T-helper 9 cell (primary cell): Measurements from ENCODE around the gene RSBN1.
"Not testable (repeated sequence)": the region's sequence is repeated elsewhere in the genome, so short reads cannot be mapped to it uniquely, and the experiment has no call there.

Experiments
- DNase-seq: peaks from one replicate; pipeline ENCODE4 v3.0.0-alpha.2; 2020
- total RNA-seq, 2 donors: gene quantifications; one replicate each; lab custom pipeline; 2026; lab: John Stamatoyannopoulos, UW

Gene RSBN1
- total RNA-seq, result 96.8 to 141 reads per million in 2 donors

DNA sequence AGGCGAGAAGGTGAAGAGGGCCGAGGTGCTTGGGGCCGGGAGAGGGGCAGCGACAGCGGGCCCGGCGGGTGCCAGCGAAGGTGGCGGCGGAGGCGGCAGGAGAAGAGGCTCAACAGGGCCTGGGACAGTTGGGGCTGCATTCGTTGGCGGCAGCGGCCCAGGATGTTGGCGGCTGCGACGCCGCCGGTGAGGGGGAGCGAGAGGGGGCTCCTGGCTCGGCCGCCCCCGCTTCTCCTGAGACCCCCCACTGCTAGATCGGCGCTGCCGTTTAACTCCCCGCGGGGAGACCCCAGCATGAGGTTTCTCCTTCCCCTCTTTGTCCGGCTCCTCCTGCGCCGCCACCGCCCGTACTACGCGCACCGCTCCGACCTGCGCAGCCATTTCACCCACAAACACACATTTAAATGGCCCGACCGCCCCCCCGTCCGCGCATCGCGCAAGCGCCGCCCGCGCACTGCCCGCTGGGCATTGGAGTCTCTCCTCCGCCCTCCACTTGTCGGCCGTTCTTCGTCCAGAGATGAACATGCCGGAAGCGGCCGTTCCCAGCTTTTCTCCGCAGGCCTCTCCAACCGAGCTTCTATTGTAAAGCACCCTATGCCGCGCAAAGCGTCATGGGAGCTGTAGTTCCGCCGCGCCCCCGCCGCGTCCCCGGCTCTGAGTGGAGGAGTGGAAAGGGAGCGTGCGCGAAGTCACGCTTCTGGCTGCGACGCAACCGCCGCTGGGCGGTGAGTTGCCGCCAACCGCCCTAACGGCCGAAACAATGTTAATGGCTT is at the start of gene RSBN1:
Gene RSBN1, minus strand, starts transcription at position 589 of the 773 bp plus-strand sequence. Its CDS starts 64 bp downstream, at position 525.
- peak; percentile 94 for DNase-seq

DNA sequence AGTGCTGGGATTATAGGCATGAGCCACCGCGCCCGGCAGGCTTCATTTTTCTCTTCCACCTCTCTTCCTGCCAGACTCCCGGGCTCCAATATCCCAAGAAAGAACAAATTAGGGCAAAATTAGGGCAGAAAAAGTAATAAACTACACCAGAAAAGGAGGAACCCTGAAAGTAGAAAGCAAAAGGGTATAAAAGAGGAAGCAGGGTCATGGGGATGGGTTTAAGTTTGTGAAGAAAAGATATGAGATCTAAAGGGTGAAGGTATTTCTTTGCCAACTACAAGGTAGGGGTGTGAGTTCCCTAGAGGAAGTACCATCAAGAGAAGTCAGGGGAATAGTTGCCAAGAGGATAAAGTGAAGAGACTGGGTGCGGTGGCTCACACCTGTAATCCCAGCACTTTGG is 49.4 kb upstream of the RSBN1 start:
- DNase-seq, result no peak

DNA sequence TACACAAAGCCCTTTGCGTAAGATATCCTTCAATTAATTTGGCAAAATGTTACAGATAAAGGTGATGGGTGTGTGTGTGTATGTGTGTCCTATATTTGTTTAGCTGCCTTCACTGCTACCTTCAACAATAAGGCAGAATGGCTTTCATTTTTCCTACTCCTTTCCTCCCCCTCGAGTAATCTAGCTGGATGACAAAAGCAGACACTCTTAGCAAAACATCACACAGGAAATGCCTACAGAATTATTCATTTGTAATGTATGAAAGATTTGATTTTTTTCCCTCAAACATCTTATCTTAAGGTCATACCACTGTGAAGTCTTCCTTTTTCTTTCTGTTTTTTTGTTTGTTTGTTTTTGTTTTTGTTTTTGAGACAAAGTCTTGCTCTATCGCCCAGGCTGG is 48.6 kb upstream of the RSBN1 start:
- DNase-seq, result no peak

DNA sequence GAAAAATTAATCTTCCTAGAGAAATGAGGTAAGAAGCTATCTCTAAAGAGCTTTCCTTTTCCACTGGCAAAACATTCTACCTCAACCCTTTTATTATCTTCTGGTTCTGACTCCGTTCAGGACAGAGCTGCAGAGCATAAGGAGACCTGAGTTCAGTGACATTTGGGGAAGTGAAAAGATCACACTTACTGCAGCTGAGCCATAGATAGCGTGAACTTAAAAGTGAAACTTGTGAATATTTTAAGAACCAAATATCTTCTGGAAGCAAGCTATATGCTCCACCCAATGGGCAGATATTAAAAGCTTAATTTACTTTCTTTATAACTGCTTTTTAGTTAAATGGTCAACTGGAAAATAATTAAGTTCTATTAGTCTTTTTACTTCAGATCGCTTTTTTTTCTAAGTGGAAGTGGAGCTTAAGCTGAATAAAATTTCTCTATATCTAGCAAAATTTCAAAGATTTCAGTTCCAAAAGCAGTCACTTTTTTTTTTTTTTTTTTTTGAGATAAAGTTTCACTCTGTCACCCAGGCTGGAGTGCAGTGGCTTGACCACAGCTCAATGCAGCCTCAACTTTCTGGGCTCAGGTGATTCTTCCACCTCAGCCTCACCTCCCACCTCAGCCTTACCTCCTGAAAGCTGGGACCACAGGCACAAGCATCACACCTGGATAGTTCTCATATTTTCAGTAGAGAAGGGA is 47.4 kb upstream of the RSBN1 start:
- no peak for DNase-seq

DNA sequence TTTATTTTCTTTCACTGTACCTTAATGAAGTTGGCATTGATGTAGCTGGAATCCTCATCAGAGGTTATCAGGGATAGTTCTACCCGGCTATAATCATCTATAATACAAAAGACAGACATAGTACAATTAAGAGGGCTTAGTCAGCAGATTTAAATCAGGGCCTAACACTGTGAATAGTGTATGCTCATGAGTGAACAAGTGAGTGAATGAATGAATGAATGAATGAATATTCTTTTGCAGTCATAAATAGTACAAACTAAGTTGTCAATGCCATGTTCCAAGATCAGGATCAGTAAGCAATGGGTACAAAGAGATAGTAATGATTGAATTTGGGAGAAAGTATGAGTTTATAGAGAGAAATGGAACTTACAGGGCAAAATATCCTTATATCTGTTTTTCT is 46.7 kb upstream of the RSBN1 start:
- no peak for DNase-seq

DNA sequence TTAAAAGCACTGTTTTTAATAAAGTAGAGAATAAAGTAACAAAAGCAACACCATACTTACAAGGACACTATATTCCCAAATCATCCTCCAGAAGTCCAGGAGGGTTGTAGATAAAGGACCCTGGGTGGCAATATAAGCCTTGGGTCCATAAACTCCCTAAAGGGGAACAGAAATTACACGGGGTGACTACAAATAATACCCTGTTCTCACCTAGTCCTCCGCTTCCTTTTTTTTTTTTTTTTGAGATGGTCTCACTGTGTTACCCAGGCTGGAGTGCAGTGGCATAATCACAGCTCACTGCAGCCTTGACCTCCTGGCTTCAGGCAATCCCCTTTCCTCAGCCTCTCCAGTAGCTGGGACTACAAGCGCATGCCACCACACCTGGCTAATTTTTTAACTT is 46.1 kb upstream of the RSBN1 start:
- no peak for DNase-seq

DNA sequence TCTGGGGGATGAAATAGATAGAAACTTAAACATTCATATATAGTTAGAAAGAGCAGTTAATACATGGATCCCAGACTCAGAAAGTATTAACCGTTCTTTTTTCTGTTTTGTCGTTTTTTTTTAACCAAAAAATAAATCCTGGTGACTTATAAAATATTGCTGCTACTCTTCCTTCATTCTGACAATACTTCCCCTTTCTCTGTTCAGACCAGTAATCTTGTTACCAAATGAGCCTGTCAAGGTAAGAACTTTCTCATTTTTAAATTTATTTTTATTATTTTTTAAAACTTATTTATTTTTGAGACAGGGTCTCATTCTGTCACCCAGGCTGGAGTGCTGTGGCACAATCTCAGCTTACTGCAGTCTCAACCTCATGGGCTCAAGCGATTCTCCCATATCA is 45.5 kb upstream of the RSBN1 start:
- DNase-seq, result no peak

DNA sequence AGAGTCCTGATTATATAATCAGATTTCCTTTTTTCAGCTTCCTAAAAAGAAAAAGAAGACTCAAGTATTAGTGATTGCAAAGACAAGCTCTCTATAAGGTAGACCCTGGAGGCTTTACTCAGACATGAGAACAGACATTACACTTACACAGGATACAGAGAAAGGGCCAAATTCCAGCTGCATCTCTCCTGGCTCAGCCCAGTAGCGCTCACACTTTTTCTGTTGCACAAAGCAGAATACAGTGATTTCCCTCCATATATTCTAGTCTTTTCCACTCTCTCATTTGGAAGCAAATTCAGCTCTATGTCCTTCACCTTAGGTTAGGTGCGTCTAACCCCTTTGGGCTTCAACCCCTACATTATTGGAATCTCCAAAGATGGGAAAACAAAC is 44.1 kb upstream of the RSBN1 start:
- no peak for DNase-seq

DNA sequence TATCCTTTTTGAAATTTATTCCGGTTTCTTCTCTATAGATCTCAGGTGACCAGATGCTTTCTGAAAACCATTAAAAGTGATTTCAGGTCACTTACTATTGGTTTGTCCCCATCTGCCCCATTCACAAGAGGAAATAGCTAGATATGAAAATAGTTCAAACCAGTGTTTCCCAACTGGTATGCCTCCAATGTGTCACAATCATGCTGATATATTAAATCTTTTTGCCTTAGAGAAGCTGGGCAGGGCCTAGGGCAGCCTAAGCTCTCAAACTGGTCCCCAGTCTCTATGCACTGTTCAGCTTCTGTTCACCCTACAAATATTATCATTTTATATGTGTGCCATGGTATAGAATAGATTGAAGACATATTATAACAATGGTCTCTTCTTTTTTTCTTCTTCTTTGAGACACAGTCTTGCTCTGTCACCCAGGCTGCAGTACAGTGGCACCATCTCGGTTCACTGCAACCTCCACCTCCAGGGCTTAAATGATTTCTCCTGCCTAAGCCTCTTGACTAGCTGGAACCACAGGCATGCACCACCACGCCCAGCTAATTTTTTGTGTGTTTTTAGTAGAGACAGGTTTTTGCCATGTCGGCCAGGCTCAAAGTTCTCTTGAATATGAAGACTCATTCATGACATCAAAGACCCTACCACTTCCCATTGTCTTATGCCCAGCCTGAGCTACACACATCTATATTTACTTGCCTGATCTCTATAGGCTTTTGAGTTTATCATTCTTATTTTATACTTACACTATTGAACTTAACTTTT is 43.5 kb upstream of the RSBN1 start:
- no peak for DNase-seq

DNA sequence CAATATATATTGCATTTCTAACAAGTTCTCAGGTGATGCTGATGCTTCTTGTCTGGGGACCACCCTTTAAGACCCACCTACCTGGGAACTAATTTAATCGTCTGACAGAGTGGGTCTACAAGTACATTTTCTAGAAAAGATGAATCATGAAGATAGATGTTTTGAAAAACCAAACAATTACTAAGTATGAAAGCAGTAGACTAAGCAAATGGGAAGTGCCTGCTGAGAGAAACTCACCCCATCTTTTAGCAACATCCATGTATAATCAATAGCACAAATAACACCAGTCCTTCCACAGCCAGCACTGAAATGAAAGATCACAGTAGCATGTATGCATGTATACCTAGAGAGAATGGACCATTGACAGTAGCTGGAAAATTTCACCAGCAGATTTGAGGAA is 42.0 kb upstream of the RSBN1 start:
- no peak for DNase-seq

DNA sequence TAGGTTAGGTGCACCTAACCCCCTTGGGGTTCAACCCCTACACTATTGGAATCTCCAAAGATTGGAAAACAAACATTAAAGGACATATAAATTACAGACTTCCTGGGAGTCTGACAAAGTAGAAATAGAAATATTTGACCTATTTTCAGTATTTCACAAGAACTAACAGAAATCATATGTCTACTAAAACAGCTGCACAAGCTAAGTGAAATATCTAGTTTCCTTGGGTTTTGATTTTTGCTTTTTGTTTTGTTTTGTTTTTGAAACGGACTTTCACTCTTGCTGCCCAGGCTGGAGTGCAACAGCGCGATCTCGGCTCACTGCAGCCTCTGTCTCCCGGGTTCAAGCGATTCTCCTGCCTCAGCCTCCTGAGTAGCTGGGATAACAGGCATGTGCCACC is 40.4 kb upstream of the RSBN1 start:
- not testable (repeated sequence) for DNase-seq

DNA sequence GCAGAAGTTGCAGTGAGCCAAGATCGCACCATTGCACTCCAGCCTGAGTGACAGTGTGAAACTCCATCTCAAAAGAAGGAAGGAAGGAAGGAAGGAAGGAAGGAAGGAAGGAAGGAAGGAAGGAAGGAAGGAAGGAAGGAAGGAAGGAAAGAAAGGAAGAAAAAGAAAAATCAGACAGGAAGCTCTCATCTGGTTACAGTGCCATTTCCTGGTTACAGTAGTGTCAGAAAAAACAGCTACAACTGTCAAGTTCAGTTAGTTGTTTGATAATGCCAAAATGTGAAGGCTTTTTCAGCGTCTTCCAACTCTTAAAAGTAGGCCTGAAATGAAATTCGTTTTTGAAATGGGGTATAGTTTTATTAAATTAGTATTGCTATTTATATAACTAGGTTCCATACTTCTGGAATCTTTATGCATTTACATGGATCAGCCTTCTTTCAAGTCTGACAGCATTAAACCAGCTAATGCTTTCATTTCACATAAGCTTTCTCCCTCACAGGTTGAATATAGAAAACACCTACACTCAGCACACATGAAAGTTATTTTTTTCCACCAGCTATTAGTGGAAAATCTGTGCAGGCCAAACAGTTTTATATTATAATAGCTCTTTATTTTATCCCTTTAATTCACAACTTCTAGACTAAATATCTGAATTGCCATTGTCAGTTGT is 38.0 kb upstream of the RSBN1 start:
- DNase-seq, result no peak

DNA sequence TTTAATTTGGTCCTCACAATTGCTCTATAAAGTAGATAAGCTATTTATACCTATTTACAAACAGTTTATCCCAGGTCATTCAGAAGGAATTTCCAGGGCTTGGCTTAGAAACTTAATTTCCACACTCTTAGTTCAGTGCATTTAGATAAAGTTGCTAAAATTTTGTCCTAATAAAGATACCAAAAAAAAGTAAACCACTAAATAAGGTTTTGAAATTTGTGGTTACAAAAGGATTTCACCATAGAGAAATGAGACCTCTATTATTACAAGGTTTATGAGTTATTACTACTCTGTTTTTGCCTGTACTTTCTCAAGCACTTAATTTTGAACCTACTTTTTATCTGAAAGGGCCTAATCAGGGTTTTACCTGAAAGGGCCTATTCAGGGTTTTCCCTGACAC is 36.8 kb upstream of the RSBN1 start:
- no peak for DNase-seq

DNA sequence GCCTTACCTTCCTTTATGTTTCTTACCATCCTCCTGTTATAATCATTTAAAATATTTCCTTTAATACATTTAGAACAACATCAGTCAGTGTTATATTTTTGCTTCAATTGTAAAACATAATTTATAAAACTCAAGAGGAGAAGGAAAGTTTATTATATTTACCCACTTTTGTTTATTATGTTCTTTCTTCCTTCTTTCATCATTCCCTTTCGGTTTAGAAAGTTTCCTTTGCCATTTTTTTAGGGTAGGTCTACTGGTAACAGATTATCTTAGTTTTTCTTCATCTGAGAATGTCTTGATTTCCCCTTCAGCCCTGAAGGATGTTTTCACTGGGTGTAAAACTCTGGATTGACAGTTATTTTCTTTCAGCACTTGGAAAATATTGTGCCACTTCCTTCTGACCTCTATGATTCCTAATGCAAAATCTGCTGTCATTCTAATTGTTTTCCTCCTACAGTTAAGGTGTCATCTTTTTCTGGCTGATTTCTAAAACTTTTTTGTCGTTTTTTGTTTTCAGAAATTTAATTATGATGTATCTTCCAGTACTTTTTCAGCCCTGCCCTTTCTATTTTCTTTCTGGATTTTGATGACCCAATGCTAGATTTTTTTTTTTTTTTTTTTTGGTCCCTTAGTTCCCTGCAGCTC is 34.2 kb upstream of the RSBN1 start:
- no peak for DNase-seq

DNA sequence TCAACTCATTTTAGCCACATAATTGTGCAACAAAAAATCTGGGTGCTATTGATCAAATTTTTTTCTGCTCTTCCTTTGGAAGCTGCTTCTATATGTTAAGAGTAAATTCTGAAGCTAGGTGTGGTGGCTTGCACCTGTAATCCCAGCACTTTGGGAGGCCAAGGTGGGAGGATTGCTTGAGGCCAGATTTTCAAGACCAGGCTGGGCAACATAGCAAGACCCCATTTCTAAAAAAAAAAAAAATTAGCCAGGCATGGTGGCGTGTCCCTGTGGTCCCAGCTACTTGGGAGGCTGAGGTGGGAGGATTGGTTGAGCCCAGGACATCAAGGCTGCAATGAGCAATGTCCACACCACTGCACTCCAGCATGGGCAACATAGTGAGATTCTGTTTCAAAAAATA is 24.3 kb upstream of the RSBN1 start:
- DNase-seq, result no peak

DNA sequence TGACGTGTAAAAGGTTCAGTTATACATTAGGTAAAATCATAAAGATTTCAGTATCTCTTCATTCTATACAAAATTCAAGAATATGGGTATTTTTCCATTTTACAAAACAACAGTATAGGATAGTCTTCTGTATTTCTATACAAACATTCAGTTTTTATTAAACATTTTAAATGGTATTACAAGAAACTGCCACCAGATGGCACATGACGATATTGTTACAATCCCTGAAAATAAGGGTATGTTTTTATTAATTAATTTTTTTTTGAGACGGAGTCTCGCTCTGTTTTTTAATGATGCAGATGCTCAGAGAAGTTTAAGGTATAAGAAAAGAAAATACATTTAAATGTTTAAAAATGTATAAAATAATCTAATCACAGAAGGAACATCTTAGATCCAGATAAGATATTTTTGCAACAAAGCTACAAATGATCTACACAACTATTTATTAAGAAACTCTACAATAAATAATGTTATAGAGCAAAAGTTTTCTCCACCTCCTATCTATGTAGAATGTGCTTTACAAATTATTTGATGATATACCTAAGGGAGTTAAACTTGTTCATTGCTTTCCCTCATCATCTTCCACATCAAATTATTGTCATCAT is 23.5 kb upstream of the RSBN1 start:
- no peak for DNase-seq

DNA sequence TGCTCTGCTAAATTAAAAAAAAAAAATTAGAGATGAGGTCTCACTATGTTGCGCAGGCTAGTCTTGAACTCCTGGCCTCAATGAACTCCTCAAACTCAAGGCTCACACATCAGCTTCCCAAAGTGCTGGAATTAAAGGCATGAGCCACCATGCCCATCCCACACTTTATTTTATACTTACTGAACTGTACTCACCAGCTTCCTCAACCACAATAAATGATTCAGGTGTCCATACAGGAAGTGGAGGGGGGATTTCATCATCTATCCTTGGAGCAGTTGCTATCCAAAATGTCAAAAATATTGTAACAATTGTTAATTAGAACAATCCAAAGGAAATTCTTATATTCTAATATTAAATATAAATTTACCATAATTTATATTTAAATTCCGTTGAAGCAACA is 22.4 kb upstream of the RSBN1 start:
- no peak for DNase-seq

DNA sequence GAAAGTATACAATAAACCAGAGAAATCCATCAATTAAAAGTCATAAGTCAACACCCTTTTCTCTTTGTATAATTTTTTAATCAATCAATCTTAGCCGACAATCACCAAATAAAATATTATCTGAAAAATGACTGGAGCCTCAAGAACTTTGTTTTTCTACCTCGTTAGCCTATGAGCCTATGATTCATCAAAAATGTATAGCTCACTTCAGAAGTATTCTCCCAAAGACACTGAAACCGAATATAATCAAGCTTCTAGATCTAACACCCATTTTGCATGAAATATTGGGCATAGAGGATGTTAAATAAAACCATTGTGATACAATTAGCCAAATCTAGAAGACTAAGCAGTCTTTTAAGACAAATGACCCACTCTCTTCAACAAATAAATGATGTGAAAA is 17.8 kb upstream of the RSBN1 start:
- no peak for DNase-seq

DNA sequence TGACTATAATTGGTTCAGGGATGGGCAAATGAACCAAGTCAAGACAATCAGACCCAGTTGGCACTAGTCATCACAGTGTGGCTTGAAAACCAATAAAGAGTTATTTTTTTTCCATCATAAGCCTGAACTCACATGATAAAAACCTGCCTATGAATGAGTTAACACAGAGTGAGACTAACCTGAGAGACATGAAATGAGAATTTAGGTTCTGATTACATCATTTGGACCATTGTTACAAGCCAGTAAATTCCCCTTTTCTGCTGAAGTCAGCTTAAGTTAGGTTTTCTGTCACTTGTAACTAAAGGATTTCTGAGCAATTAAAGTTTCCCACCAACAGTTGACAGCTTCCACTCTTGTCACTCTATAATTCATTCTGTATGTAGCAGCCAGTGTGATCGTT is 9.6 kb upstream of the RSBN1 start:
- DNase-seq, result no peak

DNA sequence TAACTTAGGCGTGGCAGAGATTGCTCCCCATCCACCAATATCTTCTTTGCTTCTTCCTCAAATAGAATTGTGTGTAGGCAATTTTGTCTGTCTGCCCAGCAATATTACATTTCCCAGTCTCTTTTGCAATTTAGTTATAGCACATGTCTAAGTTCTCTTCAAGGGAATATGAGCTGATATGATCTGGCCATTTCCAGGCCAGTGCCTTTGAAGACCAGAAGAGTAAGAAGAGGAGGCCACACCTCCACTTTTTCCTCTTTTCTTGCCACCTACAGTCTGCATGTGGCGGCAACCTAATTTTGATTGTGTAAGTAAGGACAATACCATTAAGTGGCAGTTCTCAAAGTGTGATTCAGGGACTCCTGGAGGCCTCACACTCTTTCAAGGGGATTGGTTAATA is 6.3 kb upstream of the RSBN1 start:
- no peak for DNase-seq

DNA sequence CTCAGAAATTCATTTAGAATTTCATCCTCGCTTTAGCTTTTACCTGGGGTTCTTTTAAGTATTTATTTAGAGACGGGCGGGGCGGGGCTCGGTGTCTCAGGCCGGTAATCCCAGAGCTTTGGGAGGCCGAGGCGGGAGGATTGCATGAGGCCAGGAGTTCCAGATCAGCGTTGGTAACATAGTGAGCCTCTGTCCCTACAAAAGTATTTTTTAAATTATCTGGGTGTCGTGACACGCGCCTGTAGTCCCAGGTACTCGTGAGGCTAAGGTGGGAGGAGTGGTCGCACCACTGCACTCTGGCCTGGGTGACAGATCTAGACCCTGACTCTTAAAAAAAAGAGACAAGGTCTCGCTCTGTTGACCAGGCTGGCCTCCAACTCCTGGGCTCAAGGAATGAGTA is 942 bp upstream of the RSBN1 start:
- no peak for DNase-seq

DNA sequence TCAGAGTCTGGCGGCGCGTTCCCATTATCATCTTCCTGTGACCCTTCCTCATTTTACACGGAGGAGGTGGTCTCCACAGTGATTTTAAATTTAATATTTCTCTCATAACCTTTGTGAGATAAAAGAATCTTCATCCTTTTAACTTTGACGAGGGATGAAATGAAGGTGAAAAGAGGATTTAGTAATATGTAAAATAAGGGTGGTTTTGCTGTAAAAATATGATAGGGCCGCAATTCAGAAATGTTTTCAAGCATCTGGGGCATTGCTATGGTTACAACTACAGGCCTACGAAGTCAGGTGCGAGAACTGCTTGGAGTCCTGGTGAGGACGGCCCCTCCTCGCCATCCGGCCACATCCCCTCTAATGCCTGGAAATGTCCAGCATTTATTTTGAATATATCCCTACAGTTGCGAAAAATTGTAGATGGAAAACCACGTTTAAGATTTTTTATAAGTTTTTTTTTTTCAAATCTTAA is 422 bp upstream of the RSBN1 start:
- DNase-seq, result no peak
